Erythroblast (primary cell): Measurements from ENCODE around the gene MOG.

Source experiments
- GATA1 ChIP-seq: IDR thresholded peaks from 2 replicates; pipeline ENCODE4 v1.6.1; 2011; ENCODE audit warnings: low read depth, mild to moderate bottlenecking, control low read depth, low read length, moderate library complexity
- POLR2A ChIP-seq: IDR thresholded peaks from 2 replicates; pipeline ENCODE4 v1.6.1; 2011; ENCODE audit warnings: mild to moderate bottlenecking, low read length

- TF ChIP-seq POLR2A: peak; percentile 89
- no peak for TF ChIP-seq GATA1
These were observed 6.9 kb upstream of the MOG start for GRCh38 chr6:29649701-29650673.
